Raji (cell line): ENCODE results near the gene YJEFN3.

Source experiments
- POLR2A ChIP-seq: IDR thresholded peaks from 2 replicates; pipeline ENCODE4 v1.6.1; 2011; ENCODE audit warnings: low read depth, low read length, control low read depth; ENCODE audit not compliant: insufficient read depth

YJEFN3 gene

DNA sequence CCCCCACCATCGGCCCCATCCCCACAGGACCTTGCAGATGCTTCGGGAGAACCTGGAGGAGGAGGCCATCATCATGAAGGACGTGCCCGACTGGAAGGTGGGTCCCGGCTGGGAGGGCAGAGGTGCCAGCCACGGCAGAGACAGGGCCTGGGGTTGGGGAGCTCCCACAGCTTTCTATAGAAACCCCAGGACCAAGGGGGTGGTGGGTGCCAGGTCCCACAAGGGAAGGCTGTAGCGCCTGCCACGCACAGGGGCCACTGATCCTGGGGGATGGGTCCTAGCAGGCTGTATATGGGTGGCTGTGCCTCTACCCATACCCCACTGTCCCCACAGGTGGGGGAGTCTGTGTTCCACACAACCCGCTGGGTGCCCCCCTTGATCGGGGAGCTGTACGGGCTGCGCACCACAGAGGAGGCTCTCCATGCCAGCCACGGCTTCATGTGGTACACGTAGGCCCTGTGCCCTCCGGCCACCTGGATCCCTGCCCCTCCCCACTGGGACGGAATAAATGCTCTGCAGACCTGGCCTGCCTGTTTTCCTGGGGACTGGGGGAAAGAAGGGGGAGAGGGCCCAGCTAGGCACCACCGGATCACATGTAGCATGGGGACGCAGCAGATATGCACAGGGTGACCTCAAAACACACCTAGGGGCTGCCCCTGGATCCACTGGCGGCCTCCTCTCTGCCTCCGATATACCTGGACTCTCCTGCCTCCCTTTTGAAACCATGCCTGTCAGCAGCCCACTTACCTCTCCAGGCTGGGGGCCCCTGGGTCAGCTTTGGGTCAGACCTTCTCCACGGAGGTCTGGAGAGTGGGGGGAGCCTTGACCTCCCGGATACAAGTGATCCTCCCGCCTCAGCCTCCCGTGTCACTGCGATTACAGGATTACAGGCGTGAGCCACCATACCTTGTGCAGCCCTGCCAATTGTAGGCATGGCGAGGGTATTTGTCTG, 761 bp upstream of the YJEFN3 start:
- TF ChIP-seq POLR2A: no peak

- no peak for TF ChIP-seq POLR2A
These were observed 1.2 kb downstream of the YJEFN3 start for GRCh38 chr19:19529783-19530422.

GRCh38 chr19:19530423-19530804, 1.7 kb downstream of the YJEFN3 start:
- TF ChIP-seq POLR2A: no peak

DNA sequence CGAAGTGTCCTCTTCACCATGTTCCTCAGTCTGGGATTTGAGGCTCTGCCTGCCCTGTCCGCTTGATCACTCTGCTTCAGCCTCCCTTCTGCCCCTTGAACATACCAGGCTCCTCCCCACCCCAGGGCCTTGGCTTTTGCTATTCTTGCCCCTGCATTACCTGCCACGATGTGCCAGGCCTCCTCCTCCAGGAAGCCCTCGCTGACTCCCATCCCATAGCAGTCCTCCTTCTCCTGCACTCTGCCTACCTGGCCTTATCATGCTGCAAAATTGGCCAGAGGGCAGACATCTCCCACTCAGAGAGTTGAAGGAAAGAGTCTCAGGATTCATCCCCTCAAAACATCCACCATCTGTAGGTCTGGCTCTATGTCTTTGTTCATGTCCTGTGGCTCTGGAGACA, 2.2 kb downstream of the YJEFN3 start:
- no peak for TF ChIP-seq POLR2A

- TF ChIP-seq POLR2A: no peak
These were observed 3.5 kb downstream of the YJEFN3 start for GRCh38 chr19:19531951-19532805.

DNA sequence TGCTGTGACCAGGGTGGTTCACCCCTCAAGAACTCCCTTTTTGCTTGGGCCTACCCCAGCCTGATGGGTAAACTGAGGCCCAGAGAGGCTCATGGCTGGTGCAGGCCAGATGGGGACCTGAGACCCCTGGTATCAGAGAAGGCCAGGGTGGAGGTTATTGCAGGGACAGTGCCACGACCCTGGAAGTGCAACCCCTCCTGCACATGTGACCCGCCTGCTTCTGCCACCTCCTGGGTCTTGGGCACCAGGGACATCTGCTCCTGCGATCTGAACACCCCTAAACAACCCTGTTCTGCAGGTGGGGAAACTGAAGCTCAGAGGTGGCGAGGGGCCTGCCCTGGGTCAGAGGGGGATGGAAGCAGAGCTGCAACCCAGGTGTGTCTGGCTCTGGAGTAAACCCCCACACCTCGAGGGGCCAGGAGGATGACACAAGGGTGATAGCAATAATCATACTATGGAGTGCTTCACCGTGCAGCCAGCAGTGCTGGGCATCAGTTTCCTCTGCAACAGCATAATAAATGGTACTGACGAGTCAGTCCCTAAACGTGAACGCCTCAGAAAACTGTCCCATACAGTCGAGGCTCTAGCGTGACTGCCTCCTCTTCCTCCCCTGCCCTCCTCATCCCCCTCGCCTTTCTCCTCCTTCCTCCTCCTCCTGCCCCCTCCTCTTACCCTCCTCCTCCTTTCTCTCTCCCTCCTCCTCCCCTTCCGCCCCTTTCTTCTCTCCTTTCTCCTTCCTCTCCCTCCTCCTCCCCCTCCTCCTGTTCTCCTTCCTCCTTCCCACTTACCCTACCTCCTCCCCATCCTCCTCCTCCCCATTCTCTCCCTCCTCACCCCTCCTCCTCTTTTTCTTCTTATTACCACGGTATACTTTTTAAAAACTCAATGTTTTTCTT, 4.3 kb downstream of the YJEFN3 start:
- TF ChIP-seq POLR2A: no peak

DNA sequence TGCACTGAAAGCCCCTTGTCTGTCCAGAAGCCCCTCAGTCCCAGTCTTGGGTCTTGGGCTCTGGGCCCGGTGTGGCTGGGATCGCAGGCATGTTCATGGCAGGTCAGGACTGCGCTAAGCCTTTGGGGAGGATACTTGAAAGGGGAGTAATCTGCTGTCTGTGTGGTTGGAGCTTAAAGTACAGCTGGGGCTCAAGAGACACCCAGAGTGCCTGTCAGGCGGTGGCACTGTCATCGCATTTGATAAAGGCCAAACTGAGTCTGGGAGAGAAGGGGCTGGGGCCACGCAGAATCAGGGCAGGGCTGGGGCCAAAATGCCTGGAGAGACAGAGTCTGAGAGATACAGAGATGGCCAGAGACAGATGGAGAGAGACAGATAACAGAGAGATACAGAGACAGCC, 5.1 kb downstream of the YJEFN3 start:
- TF ChIP-seq POLR2A: no peak

DNA sequence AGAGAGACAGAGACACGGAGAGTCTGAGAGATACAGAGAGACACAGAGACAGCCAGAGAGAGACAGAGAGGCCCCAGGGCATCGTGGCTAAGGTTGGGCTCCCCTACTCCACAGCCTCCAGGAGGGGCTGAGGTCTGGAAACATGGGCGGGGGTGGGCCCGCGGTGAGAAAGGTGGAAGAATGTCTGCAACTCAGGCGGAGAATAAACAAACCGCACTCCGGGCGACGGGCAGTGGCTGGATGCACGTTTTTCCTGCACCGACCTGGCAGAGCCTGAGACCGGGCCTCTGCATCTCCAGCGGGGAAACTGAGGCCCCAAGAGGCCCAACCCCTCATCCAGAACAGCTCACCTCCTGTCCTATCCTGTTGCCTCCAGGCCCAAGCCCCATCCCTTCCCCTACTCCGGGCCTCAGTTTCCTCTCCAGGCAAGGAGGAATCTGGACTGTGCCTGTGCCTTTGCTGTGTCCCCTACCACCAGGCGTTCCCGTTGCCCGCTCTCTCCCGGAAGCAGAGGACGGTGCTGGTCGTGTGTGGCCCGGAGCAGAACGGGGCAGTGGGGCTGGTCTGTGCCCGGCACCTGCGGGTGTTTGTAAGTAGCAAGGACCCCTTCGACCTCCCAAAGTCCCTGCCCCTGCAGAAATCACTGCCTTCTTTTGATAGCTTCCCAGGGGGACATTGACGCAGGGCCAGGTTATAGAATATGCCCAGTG, 6.0 kb downstream of the YJEFN3 start:
- no peak for TF ChIP-seq POLR2A

GRCh38 chr19:19535311-19536191, 6.8 kb downstream of the YJEFN3 start:
- TF ChIP-seq POLR2A: no peak

GRCh38 chr19:19537075-19538048, 8.7 kb downstream of the YJEFN3 start:
- no peak for TF ChIP-seq POLR2A

DNA sequence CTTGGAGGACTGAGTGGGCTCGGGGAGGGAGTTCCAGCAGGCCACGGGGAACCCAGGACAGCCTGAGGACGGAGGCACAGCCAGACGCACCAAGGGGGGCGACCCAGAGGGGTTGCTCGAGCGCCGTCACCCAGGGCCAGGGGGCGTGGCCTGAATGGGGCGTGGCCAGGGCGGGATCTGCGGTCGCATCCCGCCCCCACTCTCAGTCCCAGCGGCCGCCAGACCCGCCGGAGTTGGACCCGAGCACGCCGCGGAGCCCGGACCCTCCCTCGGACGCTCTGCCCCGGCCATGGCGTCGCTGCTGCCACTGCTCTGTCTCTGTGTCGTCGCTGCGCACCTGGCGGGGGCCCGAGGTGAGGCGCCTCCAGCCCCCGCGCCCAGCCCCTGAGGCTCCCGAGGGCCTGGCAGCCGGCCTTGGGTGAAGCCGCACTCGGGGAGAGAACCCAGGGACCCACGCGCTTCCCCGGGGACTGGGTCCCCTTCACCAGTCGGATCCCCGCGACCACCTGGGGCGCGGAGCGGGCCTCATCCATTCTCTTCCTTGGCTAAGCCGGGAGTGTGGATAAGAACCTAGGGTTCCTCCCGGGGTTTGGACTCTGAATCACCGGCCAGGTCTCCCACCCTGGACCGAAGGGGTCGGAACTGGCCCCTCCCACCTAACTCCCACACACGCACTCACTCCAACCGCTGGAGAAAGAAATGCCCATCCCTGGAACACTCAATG, 9.5 kb downstream of the YJEFN3 start, which contains the start of gene CILP2:
CILP2 (plus strand) TSS at position 205 of the 724 bp plus-strand sequence; CDS start at position 290, 85 bp downstream.
- no peak for TF ChIP-seq POLR2A
